Liver (tissue), 9 donors: ENCODE results near the gene ITIH6. TPM values are rescaled to one million over a fixed set of nuclear protein-coding genes. Genes with fewer than 3 reads are reported as not detected.

ENCODE experiments used
- DNase-seq: peaks from one replicate; pipeline ENCODE4 v3.0.0-alpha.2; 2017; ENCODE audit warnings: low spot score
- H3K27ac ChIP-seq, 2 donors: one replicate each; pipeline ENCODE4 v1.7.0; 2013; ENCODE audit warnings: inconsistent platforms in 2 of 2, low read length in 2 of 2, control low read depth in 1 of 2, low read depth in 1 of 2, mild to moderate bottlenecking in 1 of 2
- H3K27me3 ChIP-seq, 4 donors: one replicate each; pipeline versions ENCODE4 v1.6.1 to v1.7.0; 2013; ENCODE audit warnings: low read length in 3 of 4, inconsistent platforms in 1 of 4, mild to moderate bottlenecking in 1 of 4, moderate library complexity in 1 of 4; ENCODE audit not compliant: control insufficient read depth in 4 of 4, insufficient read depth in 4 of 4
- H3K36me3 ChIP-seq, 4 donors: one replicate each; pipeline versions ENCODE4 v1.6.1 to v1.7.0; 2013; ENCODE audit warnings: low read length in 3 of 4, mild to moderate bottlenecking in 3 of 4, low read depth in 1 of 4, moderate library complexity in 1 of 4; ENCODE audit not compliant: control insufficient read depth in 4 of 4, insufficient read depth in 3 of 4
- H3K4me1 ChIP-seq, 4 donors: one replicate each; pipeline versions ENCODE4 v1.6.1 to v1.7.0; 2013; ENCODE audit warnings: low read length in 3 of 4, mild to moderate bottlenecking in 3 of 4, moderate library complexity in 1 of 4; ENCODE audit not compliant: control insufficient read depth in 4 of 4, insufficient read depth in 4 of 4
- H3K4me3 ChIP-seq, 3 donors: one replicate each; pipeline versions ENCODE4 v1.6.1 to v1.7.0; 2013; ENCODE audit warnings: low read length in 3 of 3, control low read depth in 1 of 3, low read depth in 1 of 3, mild to moderate bottlenecking in 1 of 3
- H3K9ac ChIP-seq, 2 donors: one replicate each; pipeline ENCODE4 v1.7.0; 2013; ENCODE audit warnings: low read length in 2 of 2, mild to moderate bottlenecking in 2 of 2, moderate library complexity in 2 of 2, control low read depth in 1 of 2, low read depth in 1 of 2
- H3K9me3 ChIP-seq, 4 donors: one replicate each; pipeline versions ENCODE4 v1.6.1 to v1.7.0; 2013; ENCODE audit warnings: low read length in 3 of 4; ENCODE audit not compliant: control insufficient read depth in 4 of 4
- EGR1 ChIP-seq, 2 donors: IDR thresholded peaks; 2 replicates each; pipeline ENCODE4 v1.6.1; 2016 to 2018; ENCODE audit warnings: antibody characterized with exemption in 2 of 2, low read depth in 2 of 2
- FOXA1 ChIP-seq: IDR thresholded peaks from 2 replicates; pipeline ENCODE4 v1.6.1; 2016; ENCODE audit warnings: antibody characterized with exemption
- GABPA ChIP-seq, 2 donors: IDR thresholded peaks in 1 of 2; conservative IDR thresholded peaks in 1 of 2; 2 replicates each; pipeline ENCODE4 v1.6.1; 2016; ENCODE audit warnings: antibody characterized with exemption in 2 of 2, mild to moderate bottlenecking in 1 of 2, moderate library complexity in 1 of 2
- HNF4A ChIP-seq, 2 donors: conservative IDR thresholded peaks; 2 replicates each; pipeline ENCODE4 v1.6.1; 2016; ENCODE audit warnings: antibody characterized with exemption in 2 of 2, mild to moderate bottlenecking in 2 of 2
- JUND ChIP-seq, 2 donors: IDR thresholded peaks; 2 replicates each; pipeline ENCODE4 v1.6.1; 2016; ENCODE audit warnings: antibody characterized with exemption in 2 of 2
- RAD21 ChIP-seq, 2 donors: IDR thresholded peaks; 2 replicates each; pipeline ENCODE4 v1.6.1; 2016; ENCODE audit warnings: antibody characterized with exemption in 2 of 2, mild to moderate bottlenecking in 2 of 2
- RXRA ChIP-seq, 2 donors: IDR thresholded peaks; 2 replicates each; pipeline ENCODE4 v1.6.1; 2017 to 2018; ENCODE audit warnings: antibody characterized with exemption in 2 of 2, mild to moderate bottlenecking in 1 of 2
- SP1 ChIP-seq: IDR thresholded peaks from 2 replicates; pipeline ENCODE4 v1.6.1; 2018; ENCODE audit warnings: antibody characterized with exemption, mild to moderate bottlenecking
- YY1 ChIP-seq: IDR thresholded peaks from 2 replicates; pipeline ENCODE4 v1.6.1; 2016; ENCODE audit warnings: antibody characterized with exemption, mild to moderate bottlenecking
- WGBS: extraction: QIAGEN DNeasy Blood & Tissue Kit; methylation state at CpG from one replicate; pipeline ENCODE4 v1.1.7; 2013; 5-methylcytosine and 5-hydroxymethylcytosine counted together
- polyA plus RNA-seq, 2 donors: library from polyadenylated mRNA; stranded (reverse) in 1 of 2; unstranded in 1 of 2; fragments of 200-250 nt in 1 of 2; fragments of >200 nt in 1 of 2; fragmentation: Nextera tagmentation in 1 of 2; extraction: Ambion mirVana in 1 of 2; gene quantifications; one replicate each; pipeline versions ENCODE4 v1.2.1 to v1.2.3, GENCODE V29; 2013 to 2015
- total RNA-seq, 2 donors: library from RNA; depleted of rRNA; stranded (reverse); fragments of >200 nt; gene quantifications; one replicate each; pipeline ENCODE4 v1.2.3, GENCODE V29; 2014
- TF ChIP-seq, protein P1 (sequence below): IDR thresholded peaks from 2 replicates; pipeline ENCODE4 v1.6.1; 2016; ENCODE audit warnings: antibody characterized with exemption
- TF ChIP-seq, protein P2 (sequence below): fragments of 150-350 bp; IDR thresholded peaks from 2 replicates; pipeline ENCODE4 v1.5.1; 2017; ENCODE audit warnings: improper control_type of control experiment, low read depth, low read length; ENCODE audit not compliant: missing input control
- TF ChIP-seq, protein P3 (sequence below): IDR thresholded peaks from 2 replicates; pipeline ENCODE4 v1.6.1; 2016; ENCODE audit warnings: antibody characterized with exemption
- TF ChIP-seq, protein P4 (sequence below): IDR thresholded peaks from 2 replicates; pipeline ENCODE4 v1.6.1; 2016; ENCODE audit warnings: antibody characterized with exemption, mild to moderate bottlenecking
- donor health status: healthy.
- donor health status: healthy.
- donor health status: healthy.
- donor health status: healthy.
- donor health status: healthy.

The ITIH6 gene
- total and polyA plus RNA-seq, 4 donors: not detected

DNA sequence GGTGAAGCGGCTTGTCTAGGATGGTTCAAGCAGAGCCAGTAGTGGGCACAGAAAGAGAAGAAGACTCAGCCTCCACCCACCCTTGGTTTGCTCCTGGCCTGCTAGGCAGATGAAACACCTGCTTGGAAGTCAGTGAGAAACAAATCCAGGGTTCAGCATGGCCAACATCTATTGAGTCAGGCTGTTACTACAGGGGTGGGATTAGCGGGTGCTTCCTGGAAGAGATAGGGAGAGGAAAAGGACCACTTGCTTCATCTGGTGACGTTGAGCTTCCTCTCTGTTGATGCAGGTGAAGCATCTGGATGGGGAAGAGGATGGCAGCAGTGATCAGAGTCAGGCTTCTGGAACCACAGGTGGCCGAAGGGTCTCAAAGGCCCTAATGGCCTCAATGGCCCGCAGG lies 12.5 kb upstream of the ITIH6 start:
- H3K27ac ChIP-seq: no peak overlapping the region
- WGBS: 97% methylated on average over 5 of the region's 5 CpGs
- H3K27me3 ChIP-seq: peaks cover 0 to 3% (median 0%) of the 10 kb centered on the region in 4 donors
- no peak overlapping the region for H3K4me3 ChIP-seq
- peaks cover 4 to 40% (median 24%) of the 10 kb centered on the region in 4 donors for H3K36me3 ChIP-seq
- TF ChIP-seq, protein P1, sequence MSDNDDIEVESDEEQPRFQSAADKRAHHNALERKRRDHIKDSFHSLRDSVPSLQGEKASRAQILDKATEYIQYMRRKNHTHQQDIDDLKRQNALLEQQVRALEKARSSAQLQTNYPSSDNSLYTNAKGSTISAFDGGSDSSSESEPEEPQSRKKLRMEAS: no peak
- TF ChIP-seq, protein P2, sequence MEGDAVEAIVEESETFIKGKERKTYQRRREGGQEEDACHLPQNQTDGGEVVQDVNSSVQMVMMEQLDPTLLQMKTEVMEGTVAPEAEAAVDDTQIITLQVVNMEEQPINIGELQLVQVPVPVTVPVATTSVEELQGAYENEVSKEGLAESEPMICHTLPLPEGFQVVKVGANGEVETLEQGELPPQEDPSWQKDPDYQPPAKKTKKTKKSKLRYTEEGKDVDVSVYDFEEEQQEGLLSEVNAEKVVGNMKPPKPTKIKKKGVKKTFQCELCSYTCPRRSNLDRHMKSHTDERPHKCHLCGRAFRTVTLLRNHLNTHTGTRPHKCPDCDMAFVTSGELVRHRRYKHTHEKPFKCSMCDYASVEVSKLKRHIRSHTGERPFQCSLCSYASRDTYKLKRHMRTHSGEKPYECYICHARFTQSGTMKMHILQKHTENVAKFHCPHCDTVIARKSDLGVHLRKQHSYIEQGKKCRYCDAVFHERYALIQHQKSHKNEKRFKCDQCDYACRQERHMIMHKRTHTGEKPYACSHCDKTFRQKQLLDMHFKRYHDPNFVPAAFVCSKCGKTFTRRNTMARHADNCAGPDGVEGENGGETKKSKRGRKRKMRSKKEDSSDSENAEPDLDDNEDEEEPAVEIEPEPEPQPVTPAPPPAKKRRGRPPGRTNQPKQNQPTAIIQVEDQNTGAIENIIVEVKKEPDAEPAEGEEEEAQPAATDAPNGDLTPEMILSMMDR: no peak
- TF ChIP-seq, protein P3, sequence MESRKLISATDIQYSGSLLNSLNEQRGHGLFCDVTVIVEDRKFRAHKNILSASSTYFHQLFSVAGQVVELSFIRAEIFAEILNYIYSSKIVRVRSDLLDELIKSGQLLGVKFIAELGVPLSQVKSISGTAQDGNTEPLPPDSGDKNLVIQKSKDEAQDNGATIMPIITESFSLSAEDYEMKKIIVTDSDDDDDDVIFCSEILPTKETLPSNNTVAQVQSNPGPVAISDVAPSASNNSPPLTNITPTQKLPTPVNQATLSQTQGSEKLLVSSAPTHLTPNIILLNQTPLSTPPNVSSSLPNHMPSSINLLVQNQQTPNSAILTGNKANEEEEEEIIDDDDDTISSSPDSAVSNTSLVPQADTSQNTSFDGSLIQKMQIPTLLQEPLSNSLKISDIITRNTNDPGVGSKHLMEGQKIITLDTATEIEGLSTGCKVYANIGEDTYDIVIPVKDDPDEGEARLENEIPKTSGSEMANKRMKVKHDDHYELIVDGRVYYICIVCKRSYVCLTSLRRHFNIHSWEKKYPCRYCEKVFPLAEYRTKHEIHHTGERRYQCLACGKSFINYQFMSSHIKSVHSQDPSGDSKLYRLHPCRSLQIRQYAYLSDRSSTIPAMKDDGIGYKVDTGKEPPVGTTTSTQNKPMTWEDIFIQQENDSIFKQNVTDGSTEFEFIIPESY: no peak
- TF ChIP-seq EGR1 (IDR thresholded peaks at IDR 0.05; ENCODE audit: low read depth in 2 of 2): no peak
- no peak for TF ChIP-seq HNF4A (conservative IDR thresholded peaks at IDR 0.05)
- TF ChIP-seq JUND (IDR thresholded peaks at IDR 0.05): no peak
- TF ChIP-seq RAD21 (IDR thresholded peaks at IDR 0.05): no peak
- TF ChIP-seq YY1: no peak
- peaks cover 4 to 8% (median 7%) of the 10 kb centered on the region in 4 donors for H3K4me1 ChIP-seq
- H3K9me3 ChIP-seq: no peaks in the 10 kb centered on the region
- no peak for DNase-seq
- no peak overlapping the region for H3K9ac ChIP-seq

DNA sequence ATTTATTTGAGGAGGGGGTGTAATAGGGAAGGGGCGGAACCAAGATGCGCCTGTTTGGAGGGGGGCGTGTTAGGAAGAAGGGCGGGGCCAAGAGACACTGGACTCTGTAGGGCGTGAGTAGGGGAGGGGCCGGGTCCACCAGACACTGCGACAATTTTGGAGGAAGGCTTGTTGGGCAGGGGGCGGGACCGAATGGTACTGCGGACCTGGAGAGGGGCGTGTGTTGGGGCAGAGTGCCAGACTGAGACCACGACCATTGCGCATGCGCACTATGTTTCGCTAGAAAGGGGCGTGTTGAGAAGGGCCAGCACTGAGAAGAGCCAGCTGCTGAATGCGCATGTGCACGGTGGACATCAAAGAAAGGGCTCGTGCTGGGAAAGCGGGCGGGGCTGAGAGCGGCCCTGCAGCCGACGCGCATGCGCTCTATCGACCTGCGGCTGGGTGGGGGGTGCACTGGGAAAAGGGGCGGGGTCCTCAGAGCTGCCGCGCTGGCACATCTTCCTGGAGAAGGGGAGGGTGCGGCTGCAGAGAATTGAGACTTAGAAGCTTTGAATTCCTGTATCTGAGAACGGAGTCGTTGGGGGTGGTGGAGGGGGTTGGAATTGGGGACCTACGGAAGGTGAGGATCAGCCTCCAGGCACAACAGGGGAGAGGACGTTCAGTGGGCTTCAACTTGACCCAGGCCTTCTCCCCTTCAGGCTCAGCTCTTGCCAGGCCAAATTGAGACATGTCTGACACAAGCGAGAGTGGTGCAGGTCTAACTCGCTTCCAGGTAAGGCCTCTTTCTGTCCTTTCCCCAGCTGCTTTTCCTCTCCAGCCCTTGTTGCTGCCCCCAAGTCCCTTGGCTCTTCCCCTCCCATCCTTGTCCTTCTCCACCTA lies 10.8 kb upstream of the ITIH6 start:
- Histone ChIP-seq H3K4me1 (peaks cover 4 to 8% (median 7%) of the 10 kb centered on the region in 4 donors), H3K9ac (peak overlapping the region in 1 of 2 donors; percentile 84), H3K27ac (peak overlapping the region; percentile 81 to 83), H3K9me3 (no peaks in the 10 kb centered on the region), H3K36me3 (peaks cover 4 to 24% (median 13%) of the 10 kb centered on the region in 4 donors), H3K4me3 (peak overlapping the region; percentile 59 to 82 (median 75)), H3K27me3 (no peaks in the 10 kb centered on the region)
- DNase-seq: peak; percentile 86
- WGBS: 2% methylated on average over 38 of the region's 38 CpGs
- TF ChIP-seq SP1 (peak; percentile 39), HNF4A (conservative IDR thresholded peaks at IDR 0.05) (no peak), RXRA (IDR thresholded peaks at IDR 0.05) (peak in 1 of 2 donors; percentile 3), RAD21 (IDR thresholded peaks at IDR 0.05) (no peak)
- TF ChIP-seq, protein P1: peak; percentile 33

DNA sequence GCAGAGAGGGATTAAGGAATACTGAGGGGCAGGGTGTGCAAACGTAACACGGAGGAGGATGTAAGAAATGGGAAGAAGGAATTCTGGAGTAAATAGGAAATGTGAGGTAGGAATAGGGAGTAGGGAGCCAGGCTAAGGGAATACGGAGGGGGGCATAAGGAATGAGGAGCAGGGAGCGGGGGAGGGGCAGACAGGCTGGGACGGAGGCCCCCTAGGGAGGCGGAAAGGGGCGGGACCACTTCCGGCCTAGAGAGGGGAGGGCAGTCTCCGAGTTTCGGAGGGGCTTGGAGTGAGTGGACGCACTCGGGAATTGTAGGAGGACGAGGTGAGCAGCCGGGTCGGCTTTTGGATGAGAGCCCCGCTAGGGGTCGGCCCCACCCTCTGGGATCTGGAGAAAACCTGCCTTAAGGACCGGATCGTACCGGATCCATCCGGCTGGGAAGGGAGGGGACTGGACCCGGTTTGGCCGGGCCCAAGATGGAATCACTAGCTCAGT lies 10.1 kb upstream of the ITIH6 start:
- peak overlapping the region; percentile 81 to 83 for H3K27ac ChIP-seq
- peaks cover 4 to 8% (median 7%) of the 10 kb centered on the region in 4 donors for H3K4me1 ChIP-seq
- under 1% methylated on average over 23 of the region's 23 CpGs for WGBS
- H3K4me3 ChIP-seq: peak overlapping the region; percentile 59 to 82 (median 75)
- peaks cover 4 to 18% (median 7%) of the 10 kb centered on the region in 4 donors for H3K36me3 ChIP-seq
- peak overlapping the region; percentile 52 to 84 for H3K9ac ChIP-seq
- H3K9me3 ChIP-seq: no peaks in the 10 kb centered on the region
- peak; percentile 66 for DNase-seq
- TF ChIP-seq RAD21 (IDR thresholded peaks at IDR 0.05): no peak
- no peak for TF ChIP-seq FOXA1
- TF ChIP-seq GABPA (IDR thresholded peaks at IDR 0.05 in 1 of 2, conservative IDR thresholded peaks at IDR 0.05 in 1 of 2): peak; percentile 45 to 79
- TF ChIP-seq, protein P4, sequence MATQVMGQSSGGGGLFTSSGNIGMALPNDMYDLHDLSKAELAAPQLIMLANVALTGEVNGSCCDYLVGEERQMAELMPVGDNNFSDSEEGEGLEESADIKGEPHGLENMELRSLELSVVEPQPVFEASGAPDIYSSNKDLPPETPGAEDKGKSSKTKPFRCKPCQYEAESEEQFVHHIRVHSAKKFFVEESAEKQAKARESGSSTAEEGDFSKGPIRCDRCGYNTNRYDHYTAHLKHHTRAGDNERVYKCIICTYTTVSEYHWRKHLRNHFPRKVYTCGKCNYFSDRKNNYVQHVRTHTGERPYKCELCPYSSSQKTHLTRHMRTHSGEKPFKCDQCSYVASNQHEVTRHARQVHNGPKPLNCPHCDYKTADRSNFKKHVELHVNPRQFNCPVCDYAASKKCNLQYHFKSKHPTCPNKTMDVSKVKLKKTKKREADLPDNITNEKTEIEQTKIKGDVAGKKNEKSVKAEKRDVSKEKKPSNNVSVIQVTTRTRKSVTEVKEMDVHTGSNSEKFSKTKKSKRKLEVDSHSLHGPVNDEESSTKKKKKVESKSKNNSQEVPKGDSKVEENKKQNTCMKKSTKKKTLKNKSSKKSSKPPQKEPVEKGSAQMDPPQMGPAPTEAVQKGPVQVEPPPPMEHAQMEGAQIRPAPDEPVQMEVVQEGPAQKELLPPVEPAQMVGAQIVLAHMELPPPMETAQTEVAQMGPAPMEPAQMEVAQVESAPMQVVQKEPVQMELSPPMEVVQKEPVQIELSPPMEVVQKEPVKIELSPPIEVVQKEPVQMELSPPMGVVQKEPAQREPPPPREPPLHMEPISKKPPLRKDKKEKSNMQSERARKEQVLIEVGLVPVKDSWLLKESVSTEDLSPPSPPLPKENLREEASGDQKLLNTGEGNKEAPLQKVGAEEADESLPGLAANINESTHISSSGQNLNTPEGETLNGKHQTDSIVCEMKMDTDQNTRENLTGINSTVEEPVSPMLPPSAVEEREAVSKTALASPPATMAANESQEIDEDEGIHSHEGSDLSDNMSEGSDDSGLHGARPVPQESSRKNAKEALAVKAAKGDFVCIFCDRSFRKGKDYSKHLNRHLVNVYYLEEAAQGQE: peak; percentile 6
- no peaks in the 10 kb centered on the region for H3K27me3 ChIP-seq
